GM18519 (cell line): Measurements from ENCODE around the gene TRPM1.
"Not testable (repeated sequence)": the region's sequence is repeated elsewhere in the genome, so short reads cannot be mapped to it uniquely, and the experiment has no call there.

ENCODE experiments used
- ATAC-seq: cut with Tn5 transposase; IDR thresholded peaks from one replicate; pipeline ENCODE4 v1.9.1; 2021; ENCODE audit warnings: mild to moderate bottlenecking, moderate library complexity; ENCODE audit not compliant: unreplicated experiment, low FRiP score

TRPM1 gene

GRCh38 chr15:31127596-31128261, 26.2 kb upstream of the TRPM1 start:
- ATAC-seq = no peak

- ATAC-seq = no peak
Observed at GRCh38 chr15:31125061-31125460, 23.5 kb upstream of the TRPM1 start.

- ATAC-seq = no peak
Observed at GRCh38 chr15:31116423-31117030, 15.0 kb upstream of the TRPM1 start.

- ATAC-seq = no peak
Observed at GRCh38 chr15:31111091-31111647, 9.6 kb upstream of the TRPM1 start.

- ATAC-seq = no peak
Observed at GRCh38 chr15:31108836-31109235, 7.3 kb upstream of the TRPM1 start.

- no peak for ATAC-seq
Observed at GRCh38 chr15:31106495-31107300, 5.2 kb upstream of the TRPM1 start.

GRCh38 chr15:31104003-31104402, 2.5 kb upstream of the TRPM1 start:
- no peak for ATAC-seq

GRCh38 chr15:31102374-31103342, 1.1 kb upstream of the TRPM1 start:
- ATAC-seq = no peak

- ATAC-seq = no peak
Observed at GRCh38 chr15:31102039-31102321, 455 bp upstream of the TRPM1 start.

GRCh38 chr15:31100738-31101137, 787 bp downstream of the TRPM1 start:
- ATAC-seq = no peak

- no peak for ATAC-seq
Observed at GRCh38 chr15:31098953-31099740, 2.4 kb downstream of the TRPM1 start.

GRCh38 chr15:31098491-31098917, 3.0 kb downstream of the TRPM1 start:
- no peak for ATAC-seq

- no peak for ATAC-seq
Observed at GRCh38 chr15:31096563-31096962, 5.0 kb downstream of the TRPM1 start.

- no peak for ATAC-seq
Observed at GRCh38 chr15:31091481-31091880, 10.0 kb downstream of the TRPM1 start.

- no peak for ATAC-seq
Observed at GRCh38 chr15:31090766-31091165, 10.8 kb downstream of the TRPM1 start.

- no peak for ATAC-seq
Observed at GRCh38 chr15:31089368-31090047, 12.0 kb downstream of the TRPM1 start.

GRCh38 chr15:31088672-31089367, 12.7 kb downstream of the TRPM1 start:
- ATAC-seq = no peak

GRCh38 chr15:31088041-31088440, 13.5 kb downstream of the TRPM1 start:
- ATAC-seq = not testable (repeated sequence)
